ENCODE measurements around the gene PARD3B.

The PARD3B gene

DNA sequence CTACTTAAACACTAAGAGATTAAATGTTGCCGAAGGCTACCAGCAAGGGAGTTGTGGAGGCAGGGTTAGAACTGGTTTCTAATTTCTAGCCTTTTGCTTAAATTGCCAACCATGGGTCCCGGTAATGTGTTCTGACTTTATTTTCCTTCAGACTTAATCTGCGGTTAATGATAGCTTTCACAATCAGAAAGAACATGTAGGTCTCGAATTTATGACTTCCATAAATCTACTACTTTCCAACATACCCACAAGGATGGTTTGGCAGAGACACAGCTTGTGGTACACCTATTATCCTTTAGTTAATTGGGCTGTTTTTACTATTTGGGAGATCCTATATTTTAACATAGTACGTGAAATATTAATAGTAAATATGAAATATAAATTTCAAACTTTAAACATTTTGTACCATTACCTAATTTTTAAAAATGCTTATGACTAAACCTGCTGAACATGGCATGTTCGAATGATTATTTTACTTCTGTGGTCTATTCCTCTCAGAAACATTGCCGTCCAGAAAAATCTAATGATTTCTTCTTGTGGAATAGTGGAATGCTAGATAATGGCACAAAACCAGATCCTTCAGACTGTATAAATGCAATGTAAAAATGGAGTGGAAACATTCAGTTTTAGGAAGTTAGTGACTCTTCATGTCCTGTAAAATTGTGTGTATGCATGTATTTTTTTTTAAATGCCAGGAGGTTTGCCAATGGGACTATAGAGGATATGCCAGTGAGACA lies 41.3 kb downstream of the PARD3B start:
- H3K27ac ChIP-seq (ENCODE audit: low read depth, low read length) = no peak overlapping the region
- no peaks in the 10 kb centered on the region for H4K20me1 ChIP-seq (ENCODE audit: low read depth, low read length)
- no peaks in the 10 kb centered on the region for H3K9me3 ChIP-seq (ENCODE audit: insufficient read depth, low read length)
- H3K79me2 ChIP-seq (ENCODE audit: insufficient read depth, low read length) = no peaks in the 10 kb centered on the region
- no peaks in the 10 kb centered on the region for H3K27me3 ChIP-seq (ENCODE audit: low read length)
- no peak overlapping the region for H3K9ac ChIP-seq (ENCODE audit: low read length)
- TF ChIP-seq, protein P1, sequence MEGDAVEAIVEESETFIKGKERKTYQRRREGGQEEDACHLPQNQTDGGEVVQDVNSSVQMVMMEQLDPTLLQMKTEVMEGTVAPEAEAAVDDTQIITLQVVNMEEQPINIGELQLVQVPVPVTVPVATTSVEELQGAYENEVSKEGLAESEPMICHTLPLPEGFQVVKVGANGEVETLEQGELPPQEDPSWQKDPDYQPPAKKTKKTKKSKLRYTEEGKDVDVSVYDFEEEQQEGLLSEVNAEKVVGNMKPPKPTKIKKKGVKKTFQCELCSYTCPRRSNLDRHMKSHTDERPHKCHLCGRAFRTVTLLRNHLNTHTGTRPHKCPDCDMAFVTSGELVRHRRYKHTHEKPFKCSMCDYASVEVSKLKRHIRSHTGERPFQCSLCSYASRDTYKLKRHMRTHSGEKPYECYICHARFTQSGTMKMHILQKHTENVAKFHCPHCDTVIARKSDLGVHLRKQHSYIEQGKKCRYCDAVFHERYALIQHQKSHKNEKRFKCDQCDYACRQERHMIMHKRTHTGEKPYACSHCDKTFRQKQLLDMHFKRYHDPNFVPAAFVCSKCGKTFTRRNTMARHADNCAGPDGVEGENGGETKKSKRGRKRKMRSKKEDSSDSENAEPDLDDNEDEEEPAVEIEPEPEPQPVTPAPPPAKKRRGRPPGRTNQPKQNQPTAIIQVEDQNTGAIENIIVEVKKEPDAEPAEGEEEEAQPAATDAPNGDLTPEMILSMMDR (IDR thresholded peaks at IDR 0.05; ENCODE audit: insufficient read depth, low read length, poor library complexity, severe bottlenecking) = no peak
- no peak for TF ChIP-seq EZH2phosphoT487 (conservative IDR thresholded peaks at IDR 0.05; ENCODE audit: low read length)
- H3K9me2 ChIP-seq (replicated peaks; ENCODE audit: insufficient read depth, low read length) = no peaks in the 10 kb centered on the region
- no peaks in the 10 kb centered on the region for H3F3A ChIP-seq (ENCODE audit: insufficient read depth)
- H3K4me2 ChIP-seq (ENCODE audit: low read depth, low read length, poor library complexity, severe bottlenecking) = no peak overlapping the region
- H3K4me3 ChIP-seq (ENCODE audit: insufficient read depth, low read length, poor library complexity, severe bottlenecking) = no peak overlapping the region
- H2AFZ ChIP-seq (ENCODE audit: low read depth, low read length, severe bottlenecking) = no peak overlapping the region
- no peaks in the 10 kb centered on the region for H3K36me3 ChIP-seq (ENCODE audit: low read length)

- no peaks in the 10 kb centered on the region for H3K9me2 ChIP-seq (replicated peaks; ENCODE audit: insufficient read depth, low read length)
- no peaks in the 10 kb centered on the region for H3F3A ChIP-seq (ENCODE audit: insufficient read depth)
- H4K20me1 ChIP-seq (ENCODE audit: low read depth, low read length) = no peaks in the 10 kb centered on the region
- no peaks in the 10 kb centered on the region for H3K79me2 ChIP-seq (ENCODE audit: insufficient read depth, low read length)
- H3K9ac ChIP-seq (ENCODE audit: low read length) = no peak overlapping the region
- H3K27ac ChIP-seq (ENCODE audit: low read depth, low read length) = no peak overlapping the region
- TF ChIP-seq EZH2phosphoT487 (conservative IDR thresholded peaks at IDR 0.05; ENCODE audit: low read length) = no peak
- TF ChIP-seq, protein P1 (IDR thresholded peaks at IDR 0.05; ENCODE audit: insufficient read depth, low read length, poor library complexity, severe bottlenecking) = no peak
- no peak overlapping the region for H3K4me3 ChIP-seq (ENCODE audit: insufficient read depth, low read length, poor library complexity, severe bottlenecking)
- H3K9me3 ChIP-seq (ENCODE audit: insufficient read depth, low read length) = no peaks in the 10 kb centered on the region
- H2AFZ ChIP-seq (ENCODE audit: low read depth, low read length, severe bottlenecking) = no peak overlapping the region
- H3K27me3 ChIP-seq (ENCODE audit: low read length) = no peaks in the 10 kb centered on the region
- no peak overlapping the region for H3K4me2 ChIP-seq (ENCODE audit: low read depth, low read length, poor library complexity, severe bottlenecking)
- no peaks in the 10 kb centered on the region for H3K36me3 ChIP-seq (ENCODE audit: low read length)
Observed at GRCh38 chr2:204590063-204590462, 44.8 kb downstream of the PARD3B start.

DNA sequence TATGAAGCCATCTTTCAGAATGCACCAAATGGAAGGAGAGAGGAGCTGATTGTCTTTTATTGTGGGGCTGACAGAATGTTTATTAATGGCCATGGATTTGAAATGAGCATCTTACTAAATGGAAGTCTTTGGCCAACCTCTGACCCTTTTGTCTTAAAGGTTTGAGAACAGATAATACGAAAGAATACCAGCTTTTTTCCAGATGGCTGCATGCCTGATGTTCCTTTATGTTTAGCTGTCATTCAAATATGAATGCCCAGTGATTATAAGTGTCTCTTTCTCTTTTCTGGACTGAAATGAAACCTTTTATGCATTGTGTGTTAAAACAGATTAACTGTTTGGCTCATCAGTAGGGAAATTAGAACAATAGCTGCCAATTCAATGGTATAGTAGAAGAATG lies 46.0 kb downstream of the PARD3B start:
- Histone ChIP-seq H3K79me2 (ENCODE audit: insufficient read depth, low read length) (no peaks in the 10 kb centered on the region), H3K4me3 (ENCODE audit: insufficient read depth, low read length, poor library complexity, severe bottlenecking) (no peak overlapping the region), H2AFZ (ENCODE audit: low read depth, low read length, severe bottlenecking) (no peak overlapping the region), H3F3A (ENCODE audit: insufficient read depth) (no peaks in the 10 kb centered on the region), H3K4me2 (ENCODE audit: low read depth, low read length, poor library complexity, severe bottlenecking) (no peak overlapping the region), H4K20me1 (ENCODE audit: low read depth, low read length) (no peaks in the 10 kb centered on the region), H3K9me3 (ENCODE audit: insufficient read depth, low read length) (no peaks in the 10 kb centered on the region), H3K27ac (ENCODE audit: low read depth, low read length) (no peak overlapping the region), H3K36me3 (ENCODE audit: low read length) (no peaks in the 10 kb centered on the region), H3K9ac (ENCODE audit: low read length) (no peak overlapping the region), H3K27me3 (ENCODE audit: low read length) (no peaks in the 10 kb centered on the region), H3K9me2 (replicated peaks; ENCODE audit: insufficient read depth, low read length) (no peaks in the 10 kb centered on the region)
- TF ChIP-seq, protein P1 (IDR thresholded peaks at IDR 0.05; ENCODE audit: insufficient read depth, low read length, poor library complexity, severe bottlenecking) = no peak
- TF ChIP-seq EZH2phosphoT487 (conservative IDR thresholded peaks at IDR 0.05; ENCODE audit: low read length) = no peak

Measured in SU-DHL-6 (cell line).